ENCODE measurements around the gene ERCC5. TPM values are rescaled to one million over a fixed set of nuclear protein-coding genes. Genes with fewer than 3 reads are reported as not detected.

The ERCC5 gene
- polyA plus RNA-seq, 1 donor (not counting 4 experiments of a cell fraction or from before 2014, with no cell fraction given): 40.3 TPM

- Histone ChIP-seq H4K20me1 (ENCODE audit: control insufficient read depth, extremely low read depth, insufficient read depth, low read length) (no peaks in the 10 kb centered on the region), H2AFZ (ENCODE audit: control insufficient read depth, low read length) (no peak overlapping the region), H3K9me3 (ENCODE audit: control insufficient read depth, low read depth, low read length) (no peaks in the 10 kb centered on the region), H3K79me2 (ENCODE audit: control insufficient read depth, insufficient read depth, low read length) (peaks cover 40% of the 10 kb centered on the region), H3K4me2 (ENCODE audit: control insufficient read depth, extremely low read depth, insufficient read depth, low read depth, low read length) (no peak overlapping the region), H3K27ac (ENCODE audit: control insufficient read depth, insufficient read depth, low read length) (no peak overlapping the region), H3K4me1 (ENCODE audit: control insufficient read depth, extremely low read depth, insufficient read depth, low read length) (peaks cover 6% of the 10 kb centered on the region), H3K36me3 (ENCODE audit: control insufficient read depth in 2 of 2, extremely low read depth in 1 of 2, insufficient read depth in 2 of 2, low read length in 2 of 2) (peaks cover 3% of the 10 kb centered on the region in 2 experiments), H3K9ac (ENCODE audit: control insufficient read depth, extremely low read depth, insufficient read depth, low read length) (no peak overlapping the region), H3K4me3 (ENCODE audit: control insufficient read depth in 2 of 3, extremely low read depth in 1 of 3, insufficient read depth in 2 of 3, low read depth in 1 of 3, low read length in 3 of 3) (no peak overlapping the region), H3K27me3 (ENCODE audit: control insufficient read depth, extremely low read depth, insufficient read depth, low read length) (no peaks in the 10 kb centered on the region), H3K9me1 (ENCODE audit: control insufficient read depth, extremely low read depth, insufficient read depth, low read length) (no peaks in the 10 kb centered on the region)
- FAIRE-seq (no peak), DNase-seq (ENCODE audit: low read depth, low spot score) (no peak)
- dilution Hi-C loops (cut with MboI; ENCODE audit: extremely low pct_ligation_motif_present, low sequenced_read_pairs): no loop called here
- TF ChIP-seq CTCF (optimal IDR thresholded peaks at IDR 0.05 in 1 of 3, IDR thresholded peaks at IDR 0.05 in 1 of 3, conservative IDR thresholded peaks at IDR 0.05 in 1 of 3; ENCODE audit: extremely low read depth in 1 of 3, insufficient read depth in 2 of 3, low read length in 3 of 3) (no peak), EZH2 (IDR thresholded peaks at IDR 0.05; ENCODE audit: low read length) (no peak)
Measured at GRCh38 chr13:102814793-102815192, 31.0 kb upstream of the ERCC5 start.

- Histone ChIP-seq H3K27ac (ENCODE audit: control insufficient read depth, insufficient read depth, low read length) (no peak overlapping the region), H3K36me3 (ENCODE audit: control insufficient read depth in 2 of 2, extremely low read depth in 1 of 2, insufficient read depth in 2 of 2, low read length in 2 of 2) (peaks cover 3% of the 10 kb centered on the region in 2 experiments), H3K9me1 (ENCODE audit: control insufficient read depth, extremely low read depth, insufficient read depth, low read length) (no peaks in the 10 kb centered on the region), H2AFZ (ENCODE audit: control insufficient read depth, low read length) (no peak overlapping the region), H3K4me2 (ENCODE audit: control insufficient read depth, extremely low read depth, insufficient read depth, low read depth, low read length) (no peak overlapping the region), H3K79me2 (ENCODE audit: control insufficient read depth, insufficient read depth, low read length) (peaks cover 35% of the 10 kb centered on the region), H3K9me3 (ENCODE audit: control insufficient read depth, low read depth, low read length) (no peaks in the 10 kb centered on the region), H3K4me3 (ENCODE audit: control insufficient read depth in 2 of 3, extremely low read depth in 1 of 3, insufficient read depth in 2 of 3, low read depth in 1 of 3, low read length in 3 of 3) (no peak overlapping the region), H3K27me3 (ENCODE audit: control insufficient read depth, extremely low read depth, insufficient read depth, low read length) (no peaks in the 10 kb centered on the region), H3K9ac (ENCODE audit: control insufficient read depth, extremely low read depth, insufficient read depth, low read length) (no peak overlapping the region), H4K20me1 (ENCODE audit: control insufficient read depth, extremely low read depth, insufficient read depth, low read length) (no peaks in the 10 kb centered on the region), H3K4me1 (ENCODE audit: control insufficient read depth, extremely low read depth, insufficient read depth, low read length) (peaks cover 6% of the 10 kb centered on the region)
- TF ChIP-seq CTCF (optimal IDR thresholded peaks at IDR 0.05 in 1 of 3, IDR thresholded peaks at IDR 0.05 in 1 of 3, conservative IDR thresholded peaks at IDR 0.05 in 1 of 3; ENCODE audit: extremely low read depth in 1 of 3, insufficient read depth in 2 of 3, low read length in 3 of 3) (no peak), EZH2 (IDR thresholded peaks at IDR 0.05; ENCODE audit: low read length) (no peak)
- no peak for FAIRE-seq
- no peak for DNase-seq (ENCODE audit: low read depth, low spot score)
- dilution Hi-C loops (cut with MboI; ENCODE audit: extremely low pct_ligation_motif_present, low sequenced_read_pairs): no loop called here
Measured at GRCh38 chr13:102815788-102816187, 30.0 kb upstream of the ERCC5 start.

All from keratinocyte (primary cell).